Neural progenitor cell (in vitro differentiated cells): ENCODE data around the gene IFI27. TPM values are rescaled to one million over a fixed set of nuclear protein-coding genes. Genes with fewer than 3 reads are reported as not detected.

ENCODE experiments used
- DNase-seq: peaks from one replicate; pipeline ENCODE4 v3.0.0-alpha.2; 2016; ENCODE audit warnings: low spot score
- H2AFZ ChIP-seq: fragments of 200-600 bp; sonication (generic); replicated peaks from 2 replicates; pipeline ENCODE4 v1.6.1; 2016; ENCODE audit warnings: antibody characterized with exemption
- H3F3A ChIP-seq: fragments of 200-600 bp; sonication (generic); 2 replicates; pipeline ENCODE4 v1.6.1; 2016; ENCODE audit warnings: antibody characterized with exemption, low read depth
- H3K27ac ChIP-seq: fragments of 200-600 bp; sonication (generic); 2 replicates; pipeline ENCODE4 v1.5.1; 2016; ENCODE audit warnings: mild to moderate bottlenecking
- H3K27me3 ChIP-seq: fragments of 200-600 bp; sonication (generic); 2 replicates; pipeline ENCODE4 v1.6.1; 2016; ENCODE audit warnings: mild to moderate bottlenecking, moderate library complexity
- H3K36me3 ChIP-seq: fragments of 200-600 bp; sonication (generic); 2 replicates; pipeline ENCODE4 v1.5.1; 2016
- H3K4me1 ChIP-seq: fragments of 200-600 bp; sonication (generic); 2 replicates; pipeline ENCODE4 v1.6.1; 2016; ENCODE audit warnings: mixed run types
- H3K4me2 ChIP-seq: fragments of 200-600 bp; sonication (generic); 2 replicates; pipeline ENCODE4 v1.6.1; 2016
- H3K4me3 ChIP-seq: fragments of 200-600 bp; sonication (generic); 2 replicates; pipeline ENCODE4 v1.5.1; 2016
- H3K79me2 ChIP-seq: fragments of 200-600 bp; sonication (generic); 2 replicates; pipeline ENCODE4 v1.6.1; 2016; ENCODE audit warnings: low read depth
- H3K9ac ChIP-seq: fragments of 200-600 bp; sonication (generic); 2 replicates; pipeline ENCODE4 v1.6.1; 2016
- H3K9me3 ChIP-seq: fragments of 200-600 bp; sonication (generic); 2 replicates; pipeline ENCODE4 v1.5.1; 2016; ENCODE audit warnings: low read depth
- H4K20me1 ChIP-seq: fragments of 200-600 bp; sonication (generic); 2 replicates; pipeline ENCODE4 v1.6.1; 2016; ENCODE audit warnings: low read depth
- H3K27ac Mint-ChIP-seq: 3 replicates; pipeline ENCODE4 v1.8.0; 2021; ENCODE audit warnings: mixed read lengths
- H3K27me3 Mint-ChIP-seq: 2 replicates; pipeline ENCODE4 v1.8.0; 2022; ENCODE audit warnings: low read depth, mild to moderate bottlenecking, inconsistent platforms, moderate library complexity, mixed read lengths; ENCODE audit not compliant: insufficient read depth
- H3K36me3 Mint-ChIP-seq: 3 replicates; pipeline ENCODE4 v1.8.0; 2021; ENCODE audit warnings: mixed read lengths
- H3K4me1 Mint-ChIP-seq: 3 replicates; pipeline ENCODE4 v1.8.0; 2021; ENCODE audit warnings: mixed read lengths
- H3K4me3 Mint-ChIP-seq: 3 replicates; pipeline ENCODE4 v1.8.0; 2021; ENCODE audit warnings: mild to moderate bottlenecking, moderate library complexity, mixed read lengths
- H3K9me3 Mint-ChIP-seq: 3 replicates; pipeline ENCODE4 v1.8.0; 2020; ENCODE audit warnings: mixed read lengths
- EZH2 ChIP-seq: fragments of 200-600 bp; sonication (generic); IDR thresholded peaks from 2 replicates; pipeline ENCODE4 v1.6.1; 2017; ENCODE audit warnings: antibody characterized with exemption, mild to moderate bottlenecking, moderate library complexity
- EZH2phosphoT487 ChIP-seq: fragments of 200-600 bp; sonication (generic); IDR thresholded peaks from 2 replicates; pipeline ENCODE4 v1.6.1; 2017; ENCODE audit warnings: antibody characterized with exemption
- total RNA-seq: library from RNA; depleted of rRNA; stranded (reverse); fragments of >200 nt; gene quantifications from 2 replicates; pipeline ENCODE4 v1.2.3, GENCODE V29; 2015; ENCODE audit warnings: low replicate concordance
- TF ChIP-seq, protein P1 (sequence below): fragments of 200-600 bp; sonication (generic); IDR thresholded peaks from 2 replicates; pipeline ENCODE4 v1.5.1; 2017; ENCODE audit warnings: antibody characterized with exemption, mild to moderate bottlenecking

IFI27 gene
- total RNA-seq, 1 donor from 2014 or later: 0.69 TPM

DNA sequence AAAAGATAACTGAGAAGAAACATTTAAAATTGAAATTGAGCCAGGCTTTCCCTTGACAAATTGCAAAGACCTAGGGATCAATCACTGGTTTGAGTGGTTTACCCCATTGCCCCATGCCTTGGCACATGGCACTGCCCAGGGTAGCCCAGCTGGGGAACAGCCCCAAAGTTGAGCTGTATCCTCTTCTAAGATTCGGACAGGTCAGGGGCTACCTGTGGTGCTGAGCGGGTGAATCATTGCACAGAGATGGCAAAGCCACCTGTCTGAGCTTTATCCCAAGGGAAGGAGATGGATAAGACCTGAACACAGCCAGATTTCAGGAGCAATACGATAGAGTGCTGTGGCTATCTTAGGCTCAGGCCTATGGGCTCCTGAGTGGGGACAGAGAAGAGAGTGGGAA is 11.9 kb downstream of the IFI27 start:
- H3K4me1 ChIP-seq: no peaks in the 10 kb centered on the region
- no peak overlapping the region for H3K4me2 ChIP-seq
- TF ChIP-seq EZH2 (no peak), EZH2phosphoT487 (no peak)
- TF ChIP-seq, protein P1, sequence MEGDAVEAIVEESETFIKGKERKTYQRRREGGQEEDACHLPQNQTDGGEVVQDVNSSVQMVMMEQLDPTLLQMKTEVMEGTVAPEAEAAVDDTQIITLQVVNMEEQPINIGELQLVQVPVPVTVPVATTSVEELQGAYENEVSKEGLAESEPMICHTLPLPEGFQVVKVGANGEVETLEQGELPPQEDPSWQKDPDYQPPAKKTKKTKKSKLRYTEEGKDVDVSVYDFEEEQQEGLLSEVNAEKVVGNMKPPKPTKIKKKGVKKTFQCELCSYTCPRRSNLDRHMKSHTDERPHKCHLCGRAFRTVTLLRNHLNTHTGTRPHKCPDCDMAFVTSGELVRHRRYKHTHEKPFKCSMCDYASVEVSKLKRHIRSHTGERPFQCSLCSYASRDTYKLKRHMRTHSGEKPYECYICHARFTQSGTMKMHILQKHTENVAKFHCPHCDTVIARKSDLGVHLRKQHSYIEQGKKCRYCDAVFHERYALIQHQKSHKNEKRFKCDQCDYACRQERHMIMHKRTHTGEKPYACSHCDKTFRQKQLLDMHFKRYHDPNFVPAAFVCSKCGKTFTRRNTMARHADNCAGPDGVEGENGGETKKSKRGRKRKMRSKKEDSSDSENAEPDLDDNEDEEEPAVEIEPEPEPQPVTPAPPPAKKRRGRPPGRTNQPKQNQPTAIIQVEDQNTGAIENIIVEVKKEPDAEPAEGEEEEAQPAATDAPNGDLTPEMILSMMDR: no peak
- no peaks in the 10 kb centered on the region for H4K20me1 ChIP-seq
- H2AFZ ChIP-seq: no peak overlapping the region
- no peaks in the 10 kb centered on the region for H3K9me3 ChIP-seq
- no peaks in the 10 kb centered on the region for H3K36me3 Mint-ChIP-seq
- H3K9me3 Mint-ChIP-seq: peaks cover 6% of the 10 kb centered on the region
- no peak for DNase-seq
- H3K79me2 ChIP-seq: no peaks in the 10 kb centered on the region
- no peaks in the 10 kb centered on the region for H3K4me1 Mint-ChIP-seq
- H3K27ac ChIP-seq: no peak overlapping the region
- no peaks in the 10 kb centered on the region for H3K27me3 ChIP-seq
- no peak overlapping the region for H3K27ac Mint-ChIP-seq
- H3K4me3 ChIP-seq: no peak overlapping the region
- peaks cover 15% of the 10 kb centered on the region for H3K27me3 Mint-ChIP-seq
- H3K36me3 ChIP-seq: no peaks in the 10 kb centered on the region
- no peak overlapping the region for H3K9ac ChIP-seq
- H3K4me3 Mint-ChIP-seq: no peak overlapping the region
- H3F3A ChIP-seq: no peaks in the 10 kb centered on the region

DNA sequence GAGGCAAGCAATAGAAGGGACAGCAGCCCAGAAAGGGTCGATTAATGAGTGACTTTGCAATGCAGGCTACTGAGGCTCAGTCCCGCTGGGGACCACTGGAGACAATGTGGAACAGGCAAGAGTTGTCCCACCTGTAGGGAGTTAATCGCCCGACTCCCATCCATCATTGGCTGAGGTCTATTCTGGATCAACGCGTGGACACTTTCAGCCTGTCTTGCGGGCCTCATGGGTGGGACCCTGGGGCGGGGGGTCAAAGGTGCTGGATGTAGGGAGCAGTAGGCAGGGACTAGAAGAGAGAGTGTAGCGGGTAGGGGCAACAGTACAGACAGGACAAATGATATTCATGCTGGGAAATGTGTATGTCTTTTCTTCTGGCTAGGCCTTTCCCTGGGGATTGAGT is 12.8 kb downstream of the IFI27 start:
- Histone ChIP-seq H3K9ac (no peak overlapping the region), H3K4me3 (no peak overlapping the region), H3K4me1 (no peaks in the 10 kb centered on the region), H4K20me1 (no peaks in the 10 kb centered on the region), H3K27me3 (no peaks in the 10 kb centered on the region), H3K9me3 (no peaks in the 10 kb centered on the region), H2AFZ (no peak overlapping the region), H3K36me3 (no peaks in the 10 kb centered on the region), H3K27ac (no peak overlapping the region), H3K4me2 (no peak overlapping the region), H3K79me2 (no peaks in the 10 kb centered on the region), H3F3A (no peaks in the 10 kb centered on the region)
- TF ChIP-seq EZH2 (no peak), EZH2phosphoT487 (no peak)
- TF ChIP-seq, protein P1: no peak
- Mint-ChIP-seq H3K27me3 (peaks cover 15% of the 10 kb centered on the region), H3K9me3 (peaks cover 6% of the 10 kb centered on the region), H3K36me3 (no peaks in the 10 kb centered on the region), H3K4me3 (no peak overlapping the region), H3K27ac (no peak overlapping the region), H3K4me1 (no peaks in the 10 kb centered on the region)
- no peak for DNase-seq

DNA sequence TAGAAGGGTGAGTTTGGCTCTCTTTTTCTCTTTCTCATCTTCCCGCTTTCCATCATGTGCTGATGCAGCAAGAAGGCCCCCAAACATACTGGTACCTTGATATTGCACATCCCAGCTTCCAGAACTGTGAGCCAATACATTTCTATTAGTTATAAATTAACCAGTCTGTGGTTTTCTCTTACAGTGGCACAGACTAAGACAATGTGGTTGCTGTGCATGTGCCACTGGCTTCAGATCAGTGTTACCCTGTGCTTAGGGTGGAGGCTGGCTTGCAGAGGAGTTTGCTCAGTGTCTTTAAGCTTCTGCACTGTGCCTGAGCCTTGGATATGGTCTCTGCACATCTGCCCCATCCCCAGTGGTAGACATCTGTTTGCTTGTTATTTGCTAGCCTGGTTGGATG is 13.3 kb downstream of the IFI27 start:
- H3K4me1 ChIP-seq: no peaks in the 10 kb centered on the region
- peaks cover 4% of the 10 kb centered on the region for H3F3A ChIP-seq
- no peak for DNase-seq
- no peak overlapping the region for H3K27ac ChIP-seq
- H3K9ac ChIP-seq: no peak overlapping the region
- H3K36me3 ChIP-seq: no peaks in the 10 kb centered on the region
- Mint-ChIP-seq H3K9me3 (peaks cover 6% of the 10 kb centered on the region), H3K27me3 (peaks cover 20% of the 10 kb centered on the region), H3K4me1 (peaks cover 4% of the 10 kb centered on the region), H3K4me3 (no peak overlapping the region), H3K36me3 (no peaks in the 10 kb centered on the region), H3K27ac (no peak overlapping the region)
- no peaks in the 10 kb centered on the region for H3K9me3 ChIP-seq
- H3K27me3 ChIP-seq: no peaks in the 10 kb centered on the region
- H4K20me1 ChIP-seq: no peaks in the 10 kb centered on the region
- H2AFZ ChIP-seq: no peak overlapping the region
- no peak overlapping the region for H3K4me2 ChIP-seq
- no peak for TF ChIP-seq EZH2phosphoT487
- TF ChIP-seq EZH2: no peak
- TF ChIP-seq, protein P1: no peak
- no peaks in the 10 kb centered on the region for H3K79me2 ChIP-seq
- H3K4me3 ChIP-seq: no peak overlapping the region
